ENCODE measurements around the gene GSX1.
A peak's percentile ranks its signal among the peaks of the same experiment; 100 is the strongest.
"Not testable (repeated sequence)": the region's sequence is repeated elsewhere in the genome, so short reads cannot be mapped to it uniquely, and the experiment has no call there.

GSX1 gene

DNA sequence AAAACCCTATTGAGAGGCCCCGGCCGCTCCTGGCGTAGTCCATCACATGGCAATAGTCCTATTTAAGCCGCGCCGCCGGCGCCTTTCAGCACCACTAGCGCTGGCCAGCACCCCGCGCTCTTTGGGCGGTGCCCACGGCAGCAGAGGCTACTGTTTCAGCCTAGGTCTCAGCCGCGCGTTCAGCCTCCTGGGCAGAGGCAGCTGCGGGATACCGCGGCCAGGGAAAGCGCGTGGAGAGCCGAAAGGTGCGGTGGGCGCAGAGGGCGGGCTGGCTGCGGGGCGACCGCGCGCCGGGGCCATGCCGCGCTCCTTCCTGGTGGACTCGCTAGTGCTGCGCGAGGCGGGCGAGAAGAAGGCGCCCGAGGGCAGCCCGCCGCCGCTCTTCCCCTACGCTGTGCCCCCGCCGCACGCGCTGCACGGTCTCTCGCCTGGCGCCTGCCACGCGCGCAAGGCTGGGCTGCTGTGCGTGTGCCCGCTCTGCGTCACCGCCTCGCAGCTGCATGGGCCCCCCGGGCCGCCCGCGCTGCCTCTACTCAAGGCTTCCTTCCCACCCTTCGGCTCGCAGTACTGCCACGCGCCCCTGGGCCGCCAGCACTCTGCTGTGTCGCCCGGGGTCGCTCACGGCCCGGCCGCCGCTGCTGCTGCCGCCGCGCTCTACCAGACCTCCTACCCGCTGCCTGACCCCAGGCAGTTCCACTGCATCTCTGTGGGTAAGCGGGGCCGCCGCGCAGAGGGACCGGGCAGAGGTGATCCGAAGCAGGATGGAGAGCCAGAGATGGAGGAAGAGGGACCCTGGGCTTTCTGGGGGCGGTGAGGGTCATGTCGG, at the start of gene GSX1:
Gene GSX1 (plus strand): TSS at position 91 of the 826 bp plus-strand sequence. CDS start 208 bp downstream, at position 299.
- no peak within 1 kb of the TSS for H3K9ac ChIP-seq (ENCODE audit: low read depth in 1 of 2, low read length in 2 of 2)
- H3K27me3 ChIP-seq (ENCODE audit: control insufficient read depth in 2 of 2, insufficient read depth in 2 of 2, low read length in 2 of 2), result peaks cover 80 to 81% of the 10 kb centered on the region in 2 donors
- peak within 1 kb of the TSS in 1 of 2 donors; percentile 45 for H3K4me3 ChIP-seq (ENCODE audit: low read length in 2 of 2)
- peaks cover 0 to 2% of the 10 kb centered on the region in 2 donors for H3K9me3 ChIP-seq (ENCODE audit: control insufficient read depth in 2 of 2, low read length in 2 of 2)
- H3K36me3 ChIP-seq (ENCODE audit: control insufficient read depth in 2 of 2, insufficient read depth in 2 of 2, low read length in 2 of 2), result no peaks in the 10 kb centered on the region
- peaks cover 5 to 6% of the 10 kb centered on the region in 2 donors for H3K4me1 ChIP-seq (ENCODE audit: control insufficient read depth in 2 of 2, insufficient read depth in 2 of 2, low read length in 2 of 2)
- H3K27ac ChIP-seq (ENCODE audit: low read depth in 2 of 2, low read length in 2 of 2), result no peak within 1 kb of the TSS

DNA sequence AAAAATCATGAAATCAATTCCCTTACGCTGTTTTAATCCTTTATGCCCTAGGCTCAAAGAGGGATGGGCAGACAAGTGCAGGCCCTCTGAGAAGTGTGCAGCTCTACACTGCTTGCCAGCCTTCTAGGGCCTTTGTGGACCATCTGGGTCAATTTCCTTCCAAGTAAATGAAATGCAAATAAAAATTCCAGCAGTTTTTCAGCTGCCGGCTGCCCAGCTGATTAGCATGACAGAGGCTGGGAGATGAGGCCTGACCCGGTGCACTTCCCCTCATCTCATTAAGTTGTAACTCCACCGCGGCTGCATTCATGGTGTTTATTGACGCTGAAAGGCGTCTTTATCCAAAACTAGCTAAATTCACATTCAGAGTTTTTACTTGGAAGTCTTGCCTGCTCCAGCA, 47.5 kb upstream of the GSX1 start:
- Histone ChIP-seq H3K4me1 (ENCODE audit: control insufficient read depth in 2 of 2, insufficient read depth in 2 of 2, low read length in 2 of 2) (no peaks in the 10 kb centered on the region), H3K27me3 (ENCODE audit: control insufficient read depth in 2 of 2, insufficient read depth in 2 of 2, low read length in 2 of 2) (no peaks in the 10 kb centered on the region), H3K4me3 (ENCODE audit: low read length in 2 of 2) (no peak overlapping the region), H3K27ac (ENCODE audit: low read depth in 2 of 2, low read length in 2 of 2) (no peak overlapping the region), H3K9me3 (ENCODE audit: control insufficient read depth in 2 of 2, low read length in 2 of 2) (no peaks in the 10 kb centered on the region), H3K36me3 (ENCODE audit: control insufficient read depth in 2 of 2, insufficient read depth in 2 of 2, low read length in 2 of 2) (no peaks in the 10 kb centered on the region), H3K9ac (ENCODE audit: low read depth in 1 of 2, low read length in 2 of 2) (no peak overlapping the region)

DNA sequence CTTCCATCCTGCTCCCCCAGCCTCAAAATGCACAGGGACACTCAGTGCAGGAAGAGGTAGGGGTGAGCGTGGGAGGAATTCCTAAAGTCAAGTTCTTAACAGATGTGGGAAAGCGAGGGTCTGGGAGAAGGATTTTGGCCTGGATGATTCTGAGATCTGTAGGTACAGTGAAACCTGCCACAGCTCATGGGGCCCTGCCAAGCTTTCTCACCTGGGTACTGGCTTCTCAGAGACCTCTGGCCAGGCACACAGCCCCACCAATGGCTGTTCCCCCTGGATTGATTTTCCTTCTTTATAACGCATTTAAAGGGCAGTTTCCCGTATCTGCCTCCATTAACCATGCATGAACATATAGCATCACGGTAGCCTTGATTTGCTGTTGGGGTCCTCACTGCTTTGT, 47.0 kb upstream of the GSX1 start:
- Histone ChIP-seq H3K4me1 (ENCODE audit: control insufficient read depth in 2 of 2, insufficient read depth in 2 of 2, low read length in 2 of 2) (no peaks in the 10 kb centered on the region), H3K27ac (ENCODE audit: low read depth in 2 of 2, low read length in 2 of 2) (no peak overlapping the region), H3K9me3 (ENCODE audit: control insufficient read depth in 2 of 2, low read length in 2 of 2) (no peaks in the 10 kb centered on the region), H3K27me3 (ENCODE audit: control insufficient read depth in 2 of 2, insufficient read depth in 2 of 2, low read length in 2 of 2) (no peaks in the 10 kb centered on the region), H3K36me3 (ENCODE audit: control insufficient read depth in 2 of 2, insufficient read depth in 2 of 2, low read length in 2 of 2) (no peaks in the 10 kb centered on the region), H3K9ac (ENCODE audit: low read depth in 1 of 2, low read length in 2 of 2) (no peak overlapping the region), H3K4me3 (ENCODE audit: low read length in 2 of 2) (no peak overlapping the region)

DNA sequence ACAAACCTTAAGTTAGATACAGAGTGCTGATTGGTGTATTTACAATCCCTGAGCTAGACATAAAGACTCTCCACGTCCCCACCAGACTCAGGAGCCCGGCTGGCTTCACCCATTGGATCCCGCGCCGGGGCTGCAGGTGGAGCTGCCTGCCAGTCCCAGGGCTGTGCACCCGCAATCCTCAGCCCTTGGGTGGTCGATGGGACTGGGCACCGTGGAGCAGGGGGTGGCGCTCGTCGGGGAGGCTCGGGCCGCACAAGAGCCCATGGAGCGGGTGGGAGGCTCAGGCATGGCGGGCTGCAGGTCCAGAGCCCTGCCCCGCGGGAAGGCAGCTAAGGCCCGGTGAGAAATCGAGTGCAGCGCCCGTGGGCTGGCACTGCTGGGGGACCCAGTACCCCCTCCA, 44.1 kb upstream of the GSX1 start:
- not testable (repeated sequence) for H3K9me3 ChIP-seq (ENCODE audit: control insufficient read depth in 2 of 2, low read length in 2 of 2); H3K4me1 ChIP-seq (ENCODE audit: control insufficient read depth in 2 of 2, insufficient read depth in 2 of 2, low read length in 2 of 2); H3K27me3 ChIP-seq (ENCODE audit: control insufficient read depth in 2 of 2, insufficient read depth in 2 of 2, low read length in 2 of 2); H3K36me3 ChIP-seq (ENCODE audit: control insufficient read depth in 2 of 2, insufficient read depth in 2 of 2, low read length in 2 of 2); H3K4me3 ChIP-seq (ENCODE audit: low read length in 2 of 2); H3K9ac ChIP-seq (ENCODE audit: low read depth in 1 of 2, low read length in 2 of 2); H3K27ac ChIP-seq (ENCODE audit: low read depth in 2 of 2, low read length in 2 of 2)

DNA sequence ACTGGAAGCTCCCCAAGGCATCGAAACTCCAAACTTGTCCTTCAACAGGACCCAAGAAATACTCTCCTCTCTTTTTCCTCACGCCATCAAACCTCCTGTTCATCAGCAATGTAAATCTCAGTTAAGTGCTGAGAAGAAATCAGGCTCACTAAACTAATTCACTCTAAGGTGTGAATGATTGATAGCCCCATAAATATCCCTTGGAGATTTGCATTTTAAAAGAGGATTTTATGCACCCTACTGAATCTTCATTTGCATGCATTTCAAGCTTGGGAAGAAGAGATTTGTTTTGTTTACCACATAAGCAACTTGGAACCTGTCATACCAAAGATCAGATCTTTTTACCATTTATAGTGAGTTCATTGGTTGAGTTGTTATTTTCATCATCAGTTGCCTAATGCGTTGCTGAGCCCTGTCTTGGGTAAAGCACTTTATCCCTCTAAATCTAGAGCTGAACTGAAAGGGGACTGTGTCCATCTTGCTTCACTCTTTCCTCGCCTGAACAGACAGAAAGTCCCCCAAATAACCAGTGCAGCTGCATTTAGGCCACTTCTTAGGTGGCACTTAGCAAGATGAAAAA, 40.2 kb upstream of the GSX1 start:
- H3K4me1 ChIP-seq (ENCODE audit: control insufficient read depth in 2 of 2, insufficient read depth in 2 of 2, low read length in 2 of 2), result no peaks in the 10 kb centered on the region
- no peak overlapping the region for H3K4me3 ChIP-seq (ENCODE audit: low read length in 2 of 2)
- H3K9me3 ChIP-seq (ENCODE audit: control insufficient read depth in 2 of 2, low read length in 2 of 2), result no peaks in the 10 kb centered on the region

DNA sequence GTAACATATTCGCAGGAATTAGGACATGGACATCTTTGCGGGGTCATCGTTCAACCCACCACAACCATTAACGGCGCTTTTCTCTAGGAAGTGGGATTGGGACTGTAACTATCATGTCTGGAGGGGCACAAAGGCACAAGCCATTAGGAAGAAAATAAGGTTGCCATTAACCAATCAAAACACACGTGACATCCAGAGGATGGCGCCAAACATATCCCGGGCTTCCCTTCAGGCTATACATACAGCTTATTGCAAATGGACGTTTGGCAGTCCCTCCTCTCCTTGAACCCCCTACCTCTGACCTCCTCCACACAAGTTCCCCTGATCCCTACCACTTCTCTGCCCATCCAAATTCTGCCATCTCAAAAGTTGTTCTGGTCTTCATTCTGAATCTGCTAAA, 26.6 kb upstream of the GSX1 start:
- Histone ChIP-seq H3K9ac (ENCODE audit: low read depth in 1 of 2, low read length in 2 of 2) (no peak overlapping the region), H3K4me1 (ENCODE audit: control insufficient read depth in 2 of 2, insufficient read depth in 2 of 2, low read length in 2 of 2) (no peaks in the 10 kb centered on the region), H3K9me3 (ENCODE audit: control insufficient read depth in 2 of 2, low read length in 2 of 2) (no peaks in the 10 kb centered on the region), H3K27ac (ENCODE audit: low read depth in 2 of 2, low read length in 2 of 2) (no peak overlapping the region), H3K4me3 (ENCODE audit: low read length in 2 of 2) (no peak overlapping the region), H3K36me3 (ENCODE audit: control insufficient read depth in 2 of 2, insufficient read depth in 2 of 2, low read length in 2 of 2) (no peaks in the 10 kb centered on the region), H3K27me3 (ENCODE audit: control insufficient read depth in 2 of 2, insufficient read depth in 2 of 2, low read length in 2 of 2) (peaks cover 7 to 10% of the 10 kb centered on the region in 2 donors)

More for the DNA sequence above, 40.2 kb upstream of the GSX1 start:
- Histone ChIP-seq H3K27ac (ENCODE audit: low read depth in 2 of 2, low read length in 2 of 2) (no peak overlapping the region), H3K27me3 (ENCODE audit: control insufficient read depth in 2 of 2, insufficient read depth in 2 of 2, low read length in 2 of 2) (no peaks in the 10 kb centered on the region), H3K9ac (ENCODE audit: low read depth in 1 of 2, low read length in 2 of 2) (no peak overlapping the region), H3K36me3 (ENCODE audit: control insufficient read depth in 2 of 2, insufficient read depth in 2 of 2, low read length in 2 of 2) (no peaks in the 10 kb centered on the region)

DNA sequence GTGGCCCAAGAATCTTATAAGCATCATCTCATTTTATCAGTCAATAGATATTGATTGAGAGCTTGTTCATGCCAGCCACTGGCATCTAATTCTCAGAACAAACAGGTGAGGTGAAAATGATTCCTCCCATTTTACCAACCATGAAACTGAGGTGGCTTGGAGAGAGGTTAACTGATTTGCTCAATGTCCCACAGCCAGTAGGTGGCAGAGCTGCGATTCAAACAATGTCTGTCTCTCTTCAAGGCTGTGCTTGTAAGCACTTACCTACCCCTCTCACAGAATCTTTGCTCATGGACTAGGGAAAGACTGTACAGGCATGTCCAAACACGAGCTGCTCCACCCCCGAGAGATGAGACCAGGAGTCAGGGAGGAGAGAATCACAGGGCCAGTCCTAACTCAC, 21.5 kb upstream of the GSX1 start:
- no peaks in the 10 kb centered on the region for H3K9me3 ChIP-seq (ENCODE audit: control insufficient read depth in 2 of 2, low read length in 2 of 2)
- H3K27me3 ChIP-seq (ENCODE audit: control insufficient read depth in 2 of 2, insufficient read depth in 2 of 2, low read length in 2 of 2), result peaks cover 6 to 10% of the 10 kb centered on the region in 2 donors
- no peak overlapping the region for H3K9ac ChIP-seq (ENCODE audit: low read depth in 1 of 2, low read length in 2 of 2)
- H3K27ac ChIP-seq (ENCODE audit: low read depth in 2 of 2, low read length in 2 of 2), result no peak overlapping the region
- H3K4me1 ChIP-seq (ENCODE audit: control insufficient read depth in 2 of 2, insufficient read depth in 2 of 2, low read length in 2 of 2), result no peaks in the 10 kb centered on the region
- H3K4me3 ChIP-seq (ENCODE audit: low read length in 2 of 2), result no peak overlapping the region
- H3K36me3 ChIP-seq (ENCODE audit: control insufficient read depth in 2 of 2, insufficient read depth in 2 of 2, low read length in 2 of 2), result no peaks in the 10 kb centered on the region

DNA sequence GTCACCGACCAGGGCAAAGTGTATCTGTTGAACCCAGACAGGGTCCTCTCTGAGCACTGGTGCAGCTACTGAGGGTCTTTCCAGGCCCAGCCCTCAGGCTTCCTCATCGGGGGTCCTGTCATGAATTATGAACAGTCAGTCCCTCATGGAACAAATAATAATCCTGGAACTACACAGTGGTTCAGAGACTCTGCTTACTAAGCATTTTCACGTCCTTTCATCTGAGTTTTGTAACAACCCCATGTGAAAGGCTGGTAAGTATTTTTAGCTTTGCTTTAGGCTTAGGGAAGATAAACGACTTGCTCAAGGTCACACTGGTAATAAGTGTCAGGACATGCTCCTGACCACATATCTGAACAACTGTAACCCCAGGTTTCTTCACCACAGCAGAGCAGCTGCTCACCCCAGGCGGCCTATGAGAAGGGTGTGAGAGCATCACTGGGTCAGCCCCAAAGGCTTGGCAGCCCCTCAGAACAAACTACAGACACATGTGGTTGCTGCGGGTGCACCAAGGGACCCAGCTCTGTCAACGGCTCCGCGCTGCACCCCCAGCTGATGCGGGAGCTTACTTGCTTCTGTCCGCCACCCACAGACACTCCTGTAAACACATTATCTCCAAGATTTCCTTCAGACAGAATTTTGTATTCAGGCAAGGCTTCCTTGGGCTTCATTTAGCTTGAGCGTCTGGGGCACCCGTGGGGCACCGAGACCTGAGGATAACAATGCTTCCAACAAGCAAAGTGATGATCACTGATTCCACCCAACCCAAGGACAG, 19.4 kb upstream of the GSX1 start:
- Histone ChIP-seq H3K27me3 (ENCODE audit: control insufficient read depth in 2 of 2, insufficient read depth in 2 of 2, low read length in 2 of 2) (peaks cover 15 to 20% of the 10 kb centered on the region in 2 donors), H3K4me3 (ENCODE audit: low read length in 2 of 2) (no peak overlapping the region), H3K9me3 (ENCODE audit: control insufficient read depth in 2 of 2, low read length in 2 of 2) (no peaks in the 10 kb centered on the region), H3K4me1 (ENCODE audit: control insufficient read depth in 2 of 2, insufficient read depth in 2 of 2, low read length in 2 of 2) (no peaks in the 10 kb centered on the region), H3K27ac (ENCODE audit: low read depth in 2 of 2, low read length in 2 of 2) (no peak overlapping the region), H3K36me3 (ENCODE audit: control insufficient read depth in 2 of 2, insufficient read depth in 2 of 2, low read length in 2 of 2) (no peaks in the 10 kb centered on the region), H3K9ac (ENCODE audit: low read depth in 1 of 2, low read length in 2 of 2) (no peak overlapping the region)

DNA sequence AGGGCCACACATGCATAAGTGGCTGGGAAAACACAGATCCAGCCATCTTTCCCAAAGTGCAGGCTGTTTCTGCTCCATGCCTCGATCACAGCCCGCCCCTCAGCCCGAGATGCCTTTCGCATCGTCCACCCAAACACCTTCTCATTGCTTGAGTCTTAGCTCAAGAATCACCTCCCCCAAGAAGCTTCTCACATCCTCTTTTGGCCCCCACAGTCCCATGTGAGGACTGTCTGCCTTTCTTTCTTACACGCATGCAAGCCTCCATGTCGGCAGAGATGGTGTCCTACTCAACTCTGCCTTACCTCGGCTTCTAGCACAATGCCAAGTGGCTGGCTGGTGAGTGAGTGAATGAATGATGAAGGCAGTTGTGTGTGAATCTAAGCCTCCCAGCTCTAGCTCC, 18.1 kb upstream of the GSX1 start:
- H3K27me3 ChIP-seq (ENCODE audit: control insufficient read depth in 2 of 2, insufficient read depth in 2 of 2, low read length in 2 of 2), result peaks cover 20 to 25% of the 10 kb centered on the region in 2 donors
- no peak overlapping the region for H3K4me3 ChIP-seq (ENCODE audit: low read length in 2 of 2)
- no peak overlapping the region for H3K27ac ChIP-seq (ENCODE audit: low read depth in 2 of 2, low read length in 2 of 2)
- H3K36me3 ChIP-seq (ENCODE audit: control insufficient read depth in 2 of 2, insufficient read depth in 2 of 2, low read length in 2 of 2), result no peaks in the 10 kb centered on the region
- no peaks in the 10 kb centered on the region for H3K9me3 ChIP-seq (ENCODE audit: control insufficient read depth in 2 of 2, low read length in 2 of 2)
- no peak overlapping the region for H3K9ac ChIP-seq (ENCODE audit: low read depth in 1 of 2, low read length in 2 of 2)
- H3K4me1 ChIP-seq (ENCODE audit: control insufficient read depth in 2 of 2, insufficient read depth in 2 of 2, low read length in 2 of 2), result no peaks in the 10 kb centered on the region

DNA sequence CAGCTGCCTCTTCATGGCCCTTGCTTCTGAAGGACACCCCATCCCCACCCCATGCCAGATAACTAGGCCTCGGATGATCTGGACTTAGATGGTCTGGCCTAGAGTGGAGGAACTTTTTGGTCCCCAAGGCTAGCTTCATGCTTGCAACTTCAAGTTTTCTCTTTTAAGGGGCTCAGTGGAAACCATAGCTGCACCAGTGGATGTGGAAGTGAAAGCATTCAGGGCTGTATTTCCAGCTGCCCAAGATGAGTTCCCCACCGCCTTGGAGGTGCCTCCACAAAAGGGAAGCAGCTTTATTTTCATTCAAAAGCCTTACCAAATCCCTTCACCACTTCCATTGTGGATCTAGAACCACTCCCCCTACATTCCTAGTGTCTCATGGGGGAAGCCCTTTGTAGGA, 17.6 kb upstream of the GSX1 start:
- no peak overlapping the region for H3K9ac ChIP-seq (ENCODE audit: low read depth in 1 of 2, low read length in 2 of 2)
- no peaks in the 10 kb centered on the region for H3K36me3 ChIP-seq (ENCODE audit: control insufficient read depth in 2 of 2, insufficient read depth in 2 of 2, low read length in 2 of 2)
- H3K4me1 ChIP-seq (ENCODE audit: control insufficient read depth in 2 of 2, insufficient read depth in 2 of 2, low read length in 2 of 2), result no peaks in the 10 kb centered on the region
- no peak overlapping the region for H3K4me3 ChIP-seq (ENCODE audit: low read length in 2 of 2)
- H3K27ac ChIP-seq (ENCODE audit: low read depth in 2 of 2, low read length in 2 of 2), result no peak overlapping the region
- no peaks in the 10 kb centered on the region for H3K9me3 ChIP-seq (ENCODE audit: control insufficient read depth in 2 of 2, low read length in 2 of 2)
- peaks cover 20 to 28% of the 10 kb centered on the region in 2 donors for H3K27me3 ChIP-seq (ENCODE audit: control insufficient read depth in 2 of 2, insufficient read depth in 2 of 2, low read length in 2 of 2)
